B cell (primary cell): ENCODE data around the gene ACKR2.

Experiments used
- EZH2 ChIP-seq: IDR thresholded peaks from 2 replicates; pipeline ENCODE4 v1.6.1; 2012; ENCODE audit warnings: borderline replicate concordance, low read depth, mild to moderate bottlenecking, moderate library complexity, low read length; ENCODE audit not compliant: insufficient read depth, poor library complexity, severe bottlenecking
- TF ChIP-seq, protein P1 (sequence below): fragments of 200-600 bp; IDR thresholded peaks from one replicate; pipeline ENCODE4 v1.8.0; 2022; ENCODE audit warnings: antibody characterized with exemption, mild to moderate bottlenecking

- TF ChIP-seq EZH2 = no peak
- TF ChIP-seq, protein P1, sequence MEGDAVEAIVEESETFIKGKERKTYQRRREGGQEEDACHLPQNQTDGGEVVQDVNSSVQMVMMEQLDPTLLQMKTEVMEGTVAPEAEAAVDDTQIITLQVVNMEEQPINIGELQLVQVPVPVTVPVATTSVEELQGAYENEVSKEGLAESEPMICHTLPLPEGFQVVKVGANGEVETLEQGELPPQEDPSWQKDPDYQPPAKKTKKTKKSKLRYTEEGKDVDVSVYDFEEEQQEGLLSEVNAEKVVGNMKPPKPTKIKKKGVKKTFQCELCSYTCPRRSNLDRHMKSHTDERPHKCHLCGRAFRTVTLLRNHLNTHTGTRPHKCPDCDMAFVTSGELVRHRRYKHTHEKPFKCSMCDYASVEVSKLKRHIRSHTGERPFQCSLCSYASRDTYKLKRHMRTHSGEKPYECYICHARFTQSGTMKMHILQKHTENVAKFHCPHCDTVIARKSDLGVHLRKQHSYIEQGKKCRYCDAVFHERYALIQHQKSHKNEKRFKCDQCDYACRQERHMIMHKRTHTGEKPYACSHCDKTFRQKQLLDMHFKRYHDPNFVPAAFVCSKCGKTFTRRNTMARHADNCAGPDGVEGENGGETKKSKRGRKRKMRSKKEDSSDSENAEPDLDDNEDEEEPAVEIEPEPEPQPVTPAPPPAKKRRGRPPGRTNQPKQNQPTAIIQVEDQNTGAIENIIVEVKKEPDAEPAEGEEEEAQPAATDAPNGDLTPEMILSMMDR = peak; percentile 87
These were observed 71.6 kb downstream of the ACKR2 start for GRCh38 chr3:42880601-42881451.
